RWPE2 (cell line): ENCODE measurements around the gene TIMM50.

Experiments used
- ATAC-seq: fragments of 200-7000 bp; cut with Tn5 transposase; 3 replicates; pipeline ENCODE4 v1.9.1; 2021; ENCODE audit warnings: low read depth
- DNase-seq: peaks from one replicate; pipeline ENCODE4 v3.0.0-alpha.2; 2020; ENCODE audit warnings: low spot score
- H3K27ac ChIP-seq: fragments of 450-650 bp; 2 replicates; pipeline ENCODE4 v1.5.1; 2017; ENCODE audit warnings: mild to moderate bottlenecking; ENCODE audit not compliant: poor library complexity, severe bottlenecking
- H3K27me3 ChIP-seq: fragments of 250-450 bp; sonication (Bioruptor Pico); 2 replicates; pipeline ENCODE4 v1.5.1; 2021; ENCODE audit warnings: mild to moderate bottlenecking, moderate library complexity; ENCODE audit not compliant: insufficient read depth, poor library complexity, severe bottlenecking
- H3K36me3 ChIP-seq: fragments of 250-450 bp; sonication (Bioruptor Pico); 2 replicates; pipeline ENCODE4 v1.5.1; 2020; ENCODE audit warnings: low read depth, mild to moderate bottlenecking, moderate library complexity
- H3K4me1 ChIP-seq: fragments of 250-450 bp; sonication (Bioruptor Pico); 2 replicates; pipeline ENCODE4 v1.5.1; 2021; ENCODE audit warnings: mild to moderate bottlenecking, moderate library complexity; ENCODE audit not compliant: insufficient read depth, poor library complexity, severe bottlenecking
- H3K4me3 ChIP-seq: fragments of 250-450 bp; sonication (Bioruptor Pico); 2 replicates; pipeline ENCODE4 v1.5.1; 2021; ENCODE audit warnings: mild to moderate bottlenecking, moderate library complexity; ENCODE audit not compliant: severe bottlenecking
- H3K9me3 ChIP-seq: fragments of 250-450 bp; sonication (Bioruptor Pico); 2 replicates; pipeline ENCODE4 v1.5.1; 2021; ENCODE audit warnings: mild to moderate bottlenecking, moderate library complexity; ENCODE audit not compliant: severe bottlenecking
- CTCF ChIP-seq: fragments of 450-650 bp; IDR thresholded peaks from one replicate; pipeline ENCODE4 v1.5.1; 2017; ENCODE audit warnings: mild to moderate bottlenecking, moderate library complexity; ENCODE audit not compliant: poor library complexity, severe bottlenecking

The TIMM50 gene

DNA sequence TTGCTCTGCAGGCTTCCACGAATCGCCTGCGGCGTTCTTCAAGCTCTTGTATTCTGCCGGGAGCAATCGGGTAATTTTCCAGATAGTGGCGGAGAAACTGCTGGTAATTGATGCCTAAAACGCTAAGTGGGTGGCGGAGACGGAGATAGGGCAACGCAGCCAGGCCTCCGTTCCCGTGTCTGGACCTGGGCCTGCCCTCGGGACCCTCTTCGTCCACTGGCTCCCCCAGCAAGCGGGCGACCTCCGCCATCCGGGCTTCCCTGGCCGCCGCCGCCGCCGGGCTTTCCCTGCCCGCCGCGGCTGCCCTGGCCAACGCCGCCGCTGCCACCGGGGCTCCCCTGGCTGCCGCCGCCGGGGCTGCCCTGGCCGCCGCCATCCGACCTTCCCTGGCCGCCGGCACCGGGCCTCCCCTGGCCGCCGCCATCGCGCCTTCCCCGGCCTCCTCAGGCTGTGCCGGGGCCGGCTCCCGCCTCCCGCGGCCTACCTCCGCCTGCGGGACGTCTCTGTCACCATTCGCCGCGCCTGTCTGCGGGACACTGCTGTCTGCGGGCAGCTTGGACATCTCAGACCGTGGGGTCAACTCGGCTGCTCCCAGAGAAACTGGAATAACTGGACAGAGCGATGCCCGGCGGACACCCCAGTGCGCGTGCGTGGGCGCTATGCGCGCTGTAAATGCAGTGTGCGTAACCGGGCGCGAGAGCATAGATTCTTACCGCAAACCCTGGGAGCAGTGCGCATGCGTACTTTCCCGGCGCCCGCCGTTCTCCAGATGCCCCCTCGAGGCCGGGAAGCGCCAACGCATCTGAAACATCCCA, 59.1 kb downstream of the TIMM50 start, which contains the start of gene EID2:
EID2 (minus strand) TSS at position 644 of the 815 bp plus-strand sequence; CDS start at position 562, 82 bp downstream.
- Histone ChIP-seq H3K27me3 (no peaks in the 10 kb centered on the region), H3K4me1 (peaks cover 27% of the 10 kb centered on the region), H3K27ac (peak within 1 kb of the TSS; percentile 52), H3K9me3 (no peaks in the 10 kb centered on the region), H3K4me3 (peak within 1 kb of the TSS; percentile 96), H3K36me3 (peaks cover 5% of the 10 kb centered on the region; the same call in 1 of the 2 replicates)
- DNase-seq: peak; percentile 90
- peak; percentile 87 for ATAC-seq
- peak; percentile 87 for TF ChIP-seq CTCF

DNA sequence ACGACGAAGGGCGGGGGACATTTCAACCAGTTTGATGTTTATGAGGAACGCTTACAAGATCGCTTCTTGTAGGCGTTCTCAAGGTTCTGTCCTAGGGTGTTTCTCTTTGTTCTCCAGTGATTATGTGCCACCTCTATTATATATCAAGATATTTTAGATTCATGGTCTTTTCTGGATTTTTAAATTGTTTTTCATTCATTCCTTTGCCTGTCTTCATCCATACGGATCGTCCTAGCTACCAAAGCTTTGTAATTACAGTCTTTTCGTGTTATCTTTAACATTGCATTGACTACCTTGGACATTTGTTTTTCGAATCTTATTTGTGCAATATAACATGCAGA, 59.7 kb downstream of the TIMM50 start:
- no peak overlapping the region for H3K27ac ChIP-seq
- peaks cover 27% of the 10 kb centered on the region for H3K4me1 ChIP-seq
- peak; percentile 71 for TF ChIP-seq CTCF
- peaks cover 5% of the 10 kb centered on the region; the same call in 1 of the 2 replicates for H3K36me3 ChIP-seq
- peak overlapping the region; percentile 96 for H3K4me3 ChIP-seq
- no peaks in the 10 kb centered on the region for H3K27me3 ChIP-seq
- ATAC-seq: no peak
- DNase-seq: no peak
- no peaks in the 10 kb centered on the region for H3K9me3 ChIP-seq
